GM19193 (cell line): ENCODE data around the gene BHMT.

Experiments
- POLR2A ChIP-seq: IDR thresholded peaks from 4 replicates; pipeline ENCODE4 v1.6.1; 2011; ENCODE audit not compliant: insufficient read depth, insufficient read length; ENCODE audit errors: extremely low read depth

Gene BHMT

DNA sequence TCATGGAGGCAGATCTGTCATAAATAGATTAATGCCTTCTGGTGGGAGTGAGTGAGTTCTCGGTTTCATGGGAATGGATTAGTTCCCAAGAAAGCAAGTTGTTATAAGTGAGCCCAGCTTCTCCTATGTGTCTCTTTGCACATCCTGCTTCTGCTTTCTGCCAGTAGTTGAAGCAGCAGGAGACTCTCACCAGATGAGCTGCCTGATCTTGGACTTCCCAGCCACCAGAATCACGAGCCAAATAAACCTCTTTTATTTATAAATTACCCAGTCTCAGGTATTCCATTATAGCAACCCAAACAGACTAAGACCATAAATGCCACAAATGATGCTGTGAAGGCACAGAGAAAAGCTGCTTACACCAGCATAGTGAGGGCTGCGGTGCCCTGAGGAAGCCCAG is 28.9 kb downstream of the BHMT start:
- no peak for TF ChIP-seq POLR2A

DNA sequence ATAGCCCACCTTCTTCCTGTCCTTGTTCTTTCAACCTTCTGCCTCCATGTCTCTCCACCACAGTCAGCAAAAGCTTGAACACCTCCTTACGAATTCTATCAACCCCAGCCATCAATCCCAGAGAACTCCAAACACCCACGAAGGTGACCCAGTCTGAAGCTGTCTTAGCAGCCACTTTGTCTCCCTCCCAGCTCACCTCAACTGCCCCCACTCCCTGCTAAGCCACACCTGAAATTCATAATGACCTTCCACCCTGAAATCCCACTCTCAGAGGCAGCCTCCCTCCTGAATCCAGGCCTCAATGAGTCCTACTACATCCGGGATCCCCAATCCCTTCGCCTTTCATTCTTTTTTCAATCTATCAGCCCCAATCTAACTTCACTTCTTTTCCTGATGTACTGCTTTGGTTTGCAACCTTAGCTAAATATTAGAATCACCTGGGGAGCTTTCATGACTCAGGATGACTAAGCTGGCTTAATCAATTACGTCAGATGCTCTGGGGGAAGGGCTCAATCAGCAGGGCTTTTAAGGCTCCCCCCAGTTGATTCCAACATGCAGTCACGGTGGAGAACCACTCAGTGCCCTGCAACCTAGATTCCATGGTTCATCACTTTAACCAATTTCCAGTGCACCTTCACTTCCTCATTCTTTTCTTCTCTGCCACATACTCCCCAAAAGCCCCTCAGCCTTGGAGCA is 32.2 kb downstream of the BHMT start:
- no peak for TF ChIP-seq POLR2A

- no peak for TF ChIP-seq POLR2A
These were observed 35.5 kb downstream of the BHMT start for GRCh38 chr5:79147076-79147475.

GRCh38 chr5:79149433-79149832 is 37.8 kb downstream of the BHMT start:
- TF ChIP-seq POLR2A = no peak

DNA sequence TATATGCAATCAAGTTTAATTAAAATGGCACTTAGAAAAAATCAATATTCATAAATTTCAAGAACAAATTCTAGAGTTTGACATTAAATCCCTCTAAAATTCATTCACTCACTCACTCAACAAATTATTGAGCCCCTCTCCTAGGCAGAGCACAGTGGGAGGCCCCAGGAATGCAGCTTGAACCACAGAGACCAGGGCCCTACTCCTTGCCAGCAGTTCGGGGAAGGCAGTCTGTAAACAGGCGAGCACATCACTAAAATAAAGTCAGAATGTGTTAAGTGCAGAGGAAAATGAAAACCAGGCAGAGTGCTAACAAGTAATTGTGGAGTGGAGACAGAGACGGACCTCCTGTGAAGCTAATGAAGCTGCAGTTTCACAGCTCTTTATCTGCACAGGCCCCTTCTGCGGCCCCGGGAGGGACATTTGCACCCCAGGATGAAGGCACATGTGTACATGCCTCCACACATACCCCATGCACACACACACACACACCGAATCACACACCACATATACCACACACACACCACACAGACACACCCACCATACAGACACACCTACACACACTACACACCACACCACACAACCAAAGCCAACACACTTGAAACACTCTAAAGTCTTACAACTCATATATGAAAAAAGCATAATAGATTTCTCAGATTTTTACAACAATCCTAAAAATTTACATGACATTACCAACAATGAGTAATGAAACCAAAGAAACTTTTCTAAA is 40.5 kb downstream of the BHMT start:
- no peak for TF ChIP-seq POLR2A

- TF ChIP-seq POLR2A = no peak
These were observed 45.7 kb downstream of the BHMT start for GRCh38 chr5:79157305-79157704.

GRCh38 chr5:79168031-79168430 is 56.4 kb downstream of the BHMT start:
- TF ChIP-seq POLR2A = no peak

GRCh38 chr5:79170661-79171060 is 59.1 kb downstream of the BHMT start:
- no peak for TF ChIP-seq POLR2A

DNA sequence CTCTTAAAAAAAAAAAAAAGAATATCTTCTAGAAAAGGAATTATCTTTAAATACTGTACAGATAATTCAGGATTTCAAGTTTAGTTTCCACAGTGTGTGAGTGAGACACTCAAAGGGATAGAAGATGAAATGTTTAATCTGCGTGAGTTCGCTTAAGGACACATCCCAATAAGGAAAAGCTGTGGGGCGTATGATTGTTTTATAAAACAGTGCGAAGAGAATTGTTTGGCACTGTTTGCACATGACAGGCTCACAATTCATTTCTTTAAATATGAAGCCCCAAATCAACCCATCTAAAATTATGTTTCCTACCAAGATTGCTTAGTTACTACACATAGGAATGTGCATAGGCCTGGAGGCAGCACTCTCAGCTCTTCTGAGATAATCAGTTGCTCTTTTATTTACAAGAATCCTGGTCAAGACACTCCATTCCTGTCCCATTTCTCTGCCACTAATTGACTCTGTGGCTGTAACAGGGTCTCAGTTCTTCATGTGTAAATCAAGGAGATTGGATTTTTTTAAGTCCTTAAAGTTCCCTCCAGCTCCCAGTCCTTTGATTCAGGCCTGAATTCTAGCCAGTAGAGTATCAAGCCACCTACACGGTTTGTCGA is 60.1 kb downstream of the BHMT start:
- no peak for TF ChIP-seq POLR2A

DNA sequence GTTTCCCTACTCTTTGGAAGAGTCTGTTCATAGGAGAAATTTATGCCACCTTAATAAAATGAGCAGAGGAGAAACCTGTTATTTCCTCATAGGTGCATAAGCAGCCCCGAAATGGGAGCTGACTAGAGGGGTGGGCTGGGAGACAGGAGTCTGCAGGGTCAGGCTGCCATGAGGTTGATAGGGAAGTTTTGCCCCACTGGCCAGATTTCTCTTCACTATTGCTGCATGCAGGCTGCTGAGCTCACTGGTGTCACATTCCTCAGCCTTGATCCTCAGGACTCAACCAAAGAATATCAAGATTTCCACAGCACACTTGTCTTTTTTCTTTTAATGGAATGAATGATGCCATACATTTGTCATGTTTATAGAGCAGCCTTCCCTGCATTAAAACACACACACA is 60.7 kb downstream of the BHMT start:
- TF ChIP-seq POLR2A = no peak

DNA sequence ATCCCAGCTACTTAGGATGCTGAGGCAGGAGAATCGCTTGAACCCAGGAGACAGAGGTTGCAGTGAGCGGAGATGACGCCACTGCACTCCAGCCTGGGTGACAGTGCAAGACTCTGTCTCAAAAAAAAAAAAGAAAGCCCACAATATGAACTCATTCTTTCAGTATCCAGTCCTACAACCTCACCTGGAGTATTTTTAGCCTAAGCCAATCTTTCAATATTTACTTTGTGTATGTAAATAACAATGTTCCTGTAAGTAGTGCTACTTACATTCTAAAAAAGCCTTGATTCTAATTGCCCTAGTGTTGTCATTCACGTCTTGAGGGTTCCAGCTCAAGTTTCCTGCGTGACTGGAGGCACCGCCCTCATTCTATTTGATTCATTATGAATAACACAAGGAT is 62.0 kb downstream of the BHMT start:
- no peak for TF ChIP-seq POLR2A

GRCh38 chr5:79181419-79182022 is 69.9 kb downstream of the BHMT start:
- no peak for TF ChIP-seq POLR2A
